CD8-positive, alpha-beta memory T cell (primary cell): Measurements from ENCODE around the gene HOMER2. TPM values are rescaled to one million over a fixed set of nuclear protein-coding genes. Genes with fewer than 3 reads are reported as not detected.

Source experiments
- CTCF ChIA-PET: fragments of 350-600 bp; sonication (Branson Sonifier 250); formaldehyde crosslinking; loops from one replicate; lab custom pipeline; 2021; ENCODE audit warnings: antibody characterized with exemption; lab: Charles Lee
- POLR2A ChIA-PET: fragments of 350-600 bp; sonication (Branson Sonifier 250); formaldehyde crosslinking; loops from one replicate; lab custom pipeline; 2021; ENCODE audit warnings: antibody characterized with exemption; lab: Charles Lee
- DNase-seq, 5 donors: peaks; one replicate each; pipeline versions ENCODE4 v3.0.0 to v3.0.0-alpha.2; 2020 to 2022; ENCODE audit warnings: mixed read lengths in 1 of 5
- H3K27ac ChIP-seq: one replicate; pipeline ENCODE4 v1.7.0; 2013; ENCODE audit warnings: low read depth, mild to moderate bottlenecking, low read length, moderate library complexity
- H3K27me3 ChIP-seq: 2 replicates; pipeline ENCODE4 v1.7.0; 2013; ENCODE audit warnings: low read length, mild to moderate bottlenecking; ENCODE audit not compliant: insufficient read depth, poor library complexity, severe bottlenecking
- H3K36me3 ChIP-seq: 2 replicates; pipeline ENCODE4 v1.7.0; 2013; ENCODE audit warnings: mild to moderate bottlenecking, low read length, moderate library complexity; ENCODE audit not compliant: insufficient read depth
- H3K4me1 ChIP-seq: 2 replicates; pipeline ENCODE4 v1.7.0; 2013; ENCODE audit warnings: mild to moderate bottlenecking, low read length, moderate library complexity; ENCODE audit not compliant: insufficient read depth
- H3K4me3 ChIP-seq: 2 replicates; pipeline ENCODE4 v1.7.0; 2013; ENCODE audit warnings: mild to moderate bottlenecking, low read length
- H3K9me3 ChIP-seq: 2 replicates; pipeline ENCODE4 v1.7.0; 2013; ENCODE audit warnings: mild to moderate bottlenecking, low read length
- H3K27ac Mint-ChIP-seq, 8 donors: one replicate each; pipeline ENCODE4 v1.8.0; 2020 to 2021; ENCODE audit warnings: mixed read lengths in 8 of 8, mild to moderate bottlenecking in 6 of 8, inconsistent platforms in 3 of 8, moderate library complexity in 3 of 8
- H3K27me3 Mint-ChIP-seq, 2 donors: one replicate each; pipeline ENCODE4 v1.8.0; 2020 to 2021; ENCODE audit warnings: mixed read lengths in 2 of 2, mild to moderate bottlenecking in 1 of 2, moderate library complexity in 1 of 2
- H3K36me3 Mint-ChIP-seq, 3 donors: one replicate each; pipeline ENCODE4 v1.8.0; 2020 to 2021; ENCODE audit warnings: mixed read lengths in 3 of 3, inconsistent platforms in 1 of 3, mild to moderate bottlenecking in 1 of 3
- H3K4me1 Mint-ChIP-seq, 3 donors: one replicate each; pipeline ENCODE4 v1.8.0; 2020 to 2021; ENCODE audit warnings: mixed read lengths in 3 of 3, inconsistent platforms in 1 of 3, mild to moderate bottlenecking in 1 of 3
- H3K4me3 Mint-ChIP-seq, 7 donors: one replicate each; pipeline ENCODE4 v1.8.0; 2020 to 2021; ENCODE audit warnings: mixed read lengths in 7 of 7, mild to moderate bottlenecking in 6 of 7, moderate library complexity in 4 of 7, inconsistent platforms in 2 of 7
- H3K9me3 Mint-ChIP-seq, 5 donors: one replicate each; pipeline ENCODE4 v1.8.0; 2020 to 2022; ENCODE audit warnings: mixed read lengths in 5 of 5, mild to moderate bottlenecking in 3 of 5, moderate library complexity in 2 of 5, inconsistent platforms in 1 of 5
- polyA plus RNA-seq: library from polyadenylated mRNA; unstranded; fragments of 300-500 nt; fragmentation: Illumina TruSeq; gene quantifications from one replicate; pipeline ENCODE4 v1.2.3, GENCODE V29; 2021
- total RNA-seq, 2 experiments: library from RNA; stranded (reverse); gene quantifications; one replicate each; pipeline ENCODE4 v1.2.3, GENCODE V29; 2021

The HOMER2 gene
- total and polyA plus RNA-seq, 3 experiments from 2014 or later, result 1.6 to 14.1 (median 13.6) TPM

GRCh38 chr15:82850731-82851130, 101.8 kb downstream of the HOMER2 start:
- Mint-ChIP-seq H3K4me1 (peaks cover 0 to 2% (median under 1%) of the 10 kb centered on the region in 3 donors), H3K36me3 (no peaks in the 10 kb centered on the region), H3K27ac (no peak overlapping the region), H3K4me3 (no peak overlapping the region), H3K9me3 (no peaks in the 10 kb centered on the region), H3K27me3 (peaks cover 0 to 2% of the 10 kb centered on the region in 2 donors)
- POLR2A ChIA-PET, result no interaction called here
- H3K27ac ChIP-seq, result no peak overlapping the region
- no peaks in the 10 kb centered on the region for H3K9me3 ChIP-seq
- H3K27me3 ChIP-seq, result no peaks in the 10 kb centered on the region
- CTCF ChIA-PET, result interaction anchor here (1.5 kb wide), 1 partner anchor 42 kb away, joined by 4 read pairs; no protein-coding TSS in a partner anchor
- H3K36me3 ChIP-seq, result no peaks in the 10 kb centered on the region
- no peaks in the 10 kb centered on the region for H3K4me1 ChIP-seq
- DNase-seq, result no peak
- no peak overlapping the region for H3K4me3 ChIP-seq

GRCh38 chr15:82849556-82850512, 102.7 kb downstream of the HOMER2 start:
- peak in 1 of 5 donors; percentile 39 for DNase-seq
- H3K36me3 Mint-ChIP-seq, result no peaks in the 10 kb centered on the region
- peaks cover 0 to 5% (median 5%) of the 10 kb centered on the region in 3 donors for H3K4me1 Mint-ChIP-seq
- ChIA-PET POLR2A (no interaction called here), CTCF (interaction anchor here (1.5 kb wide), 1 partner anchor 41 kb away, joined by 4 read pairs; no protein-coding TSS in a partner anchor)
- Histone ChIP-seq H3K36me3 (no peaks in the 10 kb centered on the region), H3K9me3 (no peaks in the 10 kb centered on the region), H3K27me3 (no peaks in the 10 kb centered on the region), H3K4me1 (no peaks in the 10 kb centered on the region), H3K27ac (peak overlapping the region; percentile 14), H3K4me3 (no peak overlapping the region)
- peaks cover 0 to 2% of the 10 kb centered on the region in 2 donors for H3K27me3 Mint-ChIP-seq
- no peak overlapping the region for H3K4me3 Mint-ChIP-seq
- H3K9me3 Mint-ChIP-seq, result no peaks in the 10 kb centered on the region
- peak overlapping the region in 2 of 8 donors; percentile 66 to 67 for H3K27ac Mint-ChIP-seq

GRCh38 chr15:82848241-82848993, 104.1 kb downstream of the HOMER2 start:
- H3K4me1 ChIP-seq, result no peaks in the 10 kb centered on the region
- Mint-ChIP-seq H3K36me3 (no peaks in the 10 kb centered on the region), H3K9me3 (peaks cover 0 to 2% (median 0%) of the 10 kb centered on the region in 5 donors), H3K27ac (peak overlapping the region in 1 of 8 donors; percentile 47), H3K27me3 (peaks cover 0 to 2% of the 10 kb centered on the region in 2 donors), H3K4me3 (no peak overlapping the region), H3K4me1 (peaks cover 0 to 8% (median 7%) of the 10 kb centered on the region in 3 donors)
- H3K27me3 ChIP-seq, result no peaks in the 10 kb centered on the region
- no peaks in the 10 kb centered on the region for H3K9me3 ChIP-seq
- ChIA-PET CTCF (no interaction called here), POLR2A (no interaction called here)
- DNase-seq, result no peak
- no peak overlapping the region for H3K27ac ChIP-seq
- H3K4me3 ChIP-seq, result no peak overlapping the region
- H3K36me3 ChIP-seq, result no peaks in the 10 kb centered on the region

- Mint-ChIP-seq H3K4me1 (peaks cover 0 to 8% (median 7%) of the 10 kb centered on the region in 3 donors), H3K27ac (peak overlapping the region in 1 of 8 donors; percentile 14), H3K4me3 (no peak overlapping the region), H3K27me3 (no peaks in the 10 kb centered on the region), H3K36me3 (no peaks in the 10 kb centered on the region), H3K9me3 (peaks cover 0 to 2% (median 0%) of the 10 kb centered on the region in 5 donors)
- no peaks in the 10 kb centered on the region for H3K27me3 ChIP-seq
- H3K4me3 ChIP-seq, result no peak overlapping the region
- no peak for DNase-seq
- H3K9me3 ChIP-seq, result no peaks in the 10 kb centered on the region
- no peaks in the 10 kb centered on the region for H3K4me1 ChIP-seq
- H3K36me3 ChIP-seq, result no peaks in the 10 kb centered on the region
- no peak overlapping the region for H3K27ac ChIP-seq
- ChIA-PET POLR2A (no interaction called here), CTCF (no interaction called here)
Observed at GRCh38 chr15:82847703-82848102, 104.8 kb downstream of the HOMER2 start.

- H3K9me3 Mint-ChIP-seq, result peaks cover 0 to 5% (median 0%) of the 10 kb centered on the region in 5 donors
- H3K4me3 Mint-ChIP-seq, result no peak overlapping the region
- no peaks in the 10 kb centered on the region for H3K4me1 ChIP-seq
- H3K27ac Mint-ChIP-seq, result no peak overlapping the region
- H3K27me3 Mint-ChIP-seq, result no peaks in the 10 kb centered on the region
- POLR2A ChIA-PET, result no interaction called here
- no peak overlapping the region for H3K27ac ChIP-seq
- peaks cover 0 to 8% (median 7%) of the 10 kb centered on the region in 3 donors for H3K4me1 Mint-ChIP-seq
- no peaks in the 10 kb centered on the region for H3K27me3 ChIP-seq
- DNase-seq, result no peak
- H3K4me3 ChIP-seq, result no peak overlapping the region
- no peaks in the 10 kb centered on the region for H3K9me3 ChIP-seq
- no peaks in the 10 kb centered on the region for H3K36me3 ChIP-seq
- H3K36me3 Mint-ChIP-seq, result no peaks in the 10 kb centered on the region
- CTCF ChIA-PET, result no interaction called here
Observed at GRCh38 chr15:82846621-82847020, 105.9 kb downstream of the HOMER2 start.

- DNase-seq, result no peak
- Histone ChIP-seq H3K27me3 (no peaks in the 10 kb centered on the region), H3K9me3 (no peaks in the 10 kb centered on the region), H3K4me3 (no peak overlapping the region), H3K36me3 (no peaks in the 10 kb centered on the region), H3K27ac (no peak overlapping the region), H3K4me1 (no peaks in the 10 kb centered on the region)
- POLR2A ChIA-PET, result no interaction called here
- no peaks in the 10 kb centered on the region for H3K36me3 Mint-ChIP-seq
- H3K27me3 Mint-ChIP-seq, result no peaks in the 10 kb centered on the region
- H3K4me3 Mint-ChIP-seq, result no peak overlapping the region
- H3K27ac Mint-ChIP-seq, result no peak overlapping the region
- CTCF ChIA-PET, result no interaction called here
- H3K4me1 Mint-ChIP-seq, result peaks cover 0 to 8% (median 7%) of the 10 kb centered on the region in 3 donors
- H3K9me3 Mint-ChIP-seq, result peaks cover 0 to 5% (median 0%) of the 10 kb centered on the region in 5 donors
Observed at GRCh38 chr15:82845686-82846085, 106.8 kb downstream of the HOMER2 start.

GRCh38 chr15:82843566-82843965, 109.0 kb downstream of the HOMER2 start:
- H3K36me3 ChIP-seq, result no peaks in the 10 kb centered on the region
- H3K4me1 ChIP-seq, result no peaks in the 10 kb centered on the region
- no peaks in the 10 kb centered on the region for H3K9me3 ChIP-seq
- H3K27me3 ChIP-seq, result no peaks in the 10 kb centered on the region
- Mint-ChIP-seq H3K9me3 (peaks cover 0 to 12% (median 2%) of the 10 kb centered on the region in 5 donors), H3K27me3 (no peaks in the 10 kb centered on the region), H3K27ac (no peak overlapping the region), H3K36me3 (no peaks in the 10 kb centered on the region), H3K4me1 (peaks cover 0 to 8% (median 7%) of the 10 kb centered on the region in 3 donors), H3K4me3 (no peak overlapping the region)
- no peak overlapping the region for H3K4me3 ChIP-seq
- ChIA-PET POLR2A (no interaction called here), CTCF (no interaction called here)
- H3K27ac ChIP-seq, result no peak overlapping the region
- DNase-seq, result no peak
